Effector CD8-positive, alpha-beta T cell (primary cell): ENCODE measurements around the gene HM13.
"Not testable (repeated sequence)": the region's sequence is repeated elsewhere in the genome, so short reads cannot be mapped to it uniquely, and the experiment has no call there.

Source experiments
- DNase-seq: peaks from one replicate; lab custom pipeline; 2025; lab: John Stamatoyannopoulos, UW

The HM13 gene

GRCh38 chr20:31607640-31608250, 93.5 kb downstream of the HM13 start:
- no peak for DNase-seq

DNA sequence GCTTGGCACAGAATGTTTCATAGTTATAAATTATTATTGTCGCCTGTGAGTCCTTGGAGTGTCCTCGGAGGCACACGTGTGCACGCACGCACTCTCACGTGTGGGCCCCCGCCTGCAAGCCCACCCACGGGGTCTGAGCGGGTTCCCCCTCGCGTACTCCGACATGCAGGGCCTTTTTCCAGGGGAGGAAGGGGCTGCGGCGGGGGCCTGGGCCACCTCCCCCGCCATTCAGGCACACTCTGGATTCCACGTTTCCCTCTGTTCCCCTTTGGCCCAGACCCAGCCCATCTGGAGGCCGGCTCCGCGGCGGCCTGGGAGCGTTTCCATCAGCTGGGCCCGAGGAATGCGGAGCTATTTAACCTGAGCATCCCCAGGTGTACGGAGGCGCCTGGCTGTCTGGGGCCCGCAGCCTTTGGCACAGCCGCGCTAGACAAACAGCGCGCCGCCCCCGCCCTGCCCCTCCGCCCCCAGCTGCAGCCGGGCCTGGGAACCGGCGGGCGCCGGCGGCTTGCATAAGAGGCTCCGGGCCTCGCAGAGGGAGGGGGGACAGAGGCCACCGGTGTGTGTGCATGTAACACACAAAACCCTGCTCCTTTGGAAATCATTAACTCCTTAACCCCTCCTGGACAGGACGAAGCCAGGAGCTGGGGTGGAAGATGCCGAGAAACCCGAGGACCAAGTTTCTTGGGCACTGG, 94.2 kb downstream of the HM13 start:
- DNase-seq, result no peak

- not testable (repeated sequence) for DNase-seq
Measured at GRCh38 chr20:31612271-31612640, 98.0 kb downstream of the HM13 start.

- DNase-seq, result no peak
Measured at GRCh38 chr20:31615416-31615815, 101.2 kb downstream of the HM13 start.

GRCh38 chr20:31617432-31618104, 103.3 kb downstream of the HM13 start:
- no peak for DNase-seq
